NCI-H345 treated with DMSO at 0.1 percent for 48 hours (cell line): ENCODE results near the gene P2RY4.
"Not testable (repeated sequence)": the region's sequence is repeated elsewhere in the genome, so short reads cannot be mapped to it uniquely, and the experiment has no call there.

Source experiments
- DNase-seq: peaks from one replicate; lab custom pipeline; 2025; ENCODE audit not compliant: unreplicated experiment; lab: John Stamatoyannopoulos, UW

The P2RY4 gene

GRCh38 chrX:70260104-70260503, at the start of gene P2RY4:
Gene P2RY4 (minus strand): TSS chrX:70260204. CDS start chrX:70259624, 580 bp downstream.
- no peak for DNase-seq

GRCh38 chrX:70301716-70302115, 41.7 kb upstream of the P2RY4 start:
- no peak for DNase-seq

GRCh38 chrX:70293621-70294020, 33.6 kb upstream of the P2RY4 start:
- DNase-seq = no peak

GRCh38 chrX:70292788-70293187, 32.8 kb upstream of the P2RY4 start:
- no peak for DNase-seq

GRCh38 chrX:70289793-70290770, 30.1 kb upstream of the P2RY4 start, which contains the start of the genes KIF4A and PDZD11:
Gene KIF4A (plus strand): TSS chrX:70290104. CDS start chrX:70290459, 355 bp downstream.
Gene PDZD11 (minus strand): TSS chrX:70289927. CDS start chrX:70289341, 586 bp downstream.
- DNase-seq = peak; percentile 68

- DNase-seq = no peak
These were observed 29.3 kb upstream of the P2RY4 start for GRCh38 chrX:70289168-70289792.

GRCh38 chrX:70281951-70282350, 21.9 kb upstream of the P2RY4 start, which contains the start of gene RAB41:
Gene RAB41 (plus strand): TSS chrX:70282172. CDS start chrX:70282218, 46 bp downstream.
- no peak for DNase-seq

- no peak for DNase-seq
These were observed 20.6 kb upstream of the P2RY4 start for GRCh38 chrX:70280573-70280972.

GRCh38 chrX:70279081-70279480, 19.1 kb upstream of the P2RY4 start:
- no peak for DNase-seq

- not testable (repeated sequence) for DNase-seq
These were observed 14.0 kb upstream of the P2RY4 start for GRCh38 chrX:70274029-70274428.

GRCh38 chrX:70268034-70268433, 8.0 kb upstream of the P2RY4 start, which contains the start of gene ARR3:
Gene ARR3 (plus strand): TSS chrX:70268334. CDS start chrX:70269386, 1,052 bp downstream.
- DNase-seq = no peak

- no peak for DNase-seq
These were observed 4.8 kb upstream of the P2RY4 start for GRCh38 chrX:70264784-70265183.

- peak; percentile 33 for DNase-seq
These were observed 3.1 kb upstream of the P2RY4 start for GRCh38 chrX:70262952-70263567.

- no peak for DNase-seq
These were observed 2.3 kb downstream of the P2RY4 start for GRCh38 chrX:70257423-70258288.

GRCh38 chrX:70255452-70255851, 4.6 kb downstream of the P2RY4 start:
- DNase-seq = no peak

- no peak for DNase-seq
These were observed 5.1 kb downstream of the P2RY4 start for GRCh38 chrX:70254909-70255308.

GRCh38 chrX:70254063-70254400, 6.0 kb downstream of the P2RY4 start:
- no peak for DNase-seq

GRCh38 chrX:70253377-70254062, 6.5 kb downstream of the P2RY4 start:
- DNase-seq = no peak

GRCh38 chrX:70252491-70252890, 7.5 kb downstream of the P2RY4 start:
- no peak for DNase-seq

- no peak for DNase-seq
These were observed 12.8 kb downstream of the P2RY4 start for GRCh38 chrX:70247252-70247651.
